AG04449 (cell line): ENCODE measurements around the gene EPC2.

Source experiments
- CTCF ChIA-PET: fragments of 350-600 bp; formaldehyde crosslinking; extraction: SDS; loops from one replicate; lab custom pipeline; 2021; ENCODE audit warnings: antibody characterized with exemption; lab: Yijun Ruan, JAX
- POLR2A ChIA-PET: fragments of 400-600, 350-600 bp; formaldehyde crosslinking; extraction: SDS; loops from one replicate; lab custom pipeline; 2020; ENCODE audit warnings: antibody characterized with exemption, inconsistent platforms; lab: Yijun Ruan, JAX
- DNase-seq: peaks from one replicate; pipeline ENCODE4 v3.0.0-alpha.2; 2010; ENCODE audit warnings: low read depth, low spot score
- H3K4me3 ChIP-seq: 2 replicates; pipeline ENCODE4 v1.5.1; 2011; ENCODE audit warnings: low read depth, mild to moderate bottlenecking, control low read depth, low read length
- CTCF ChIP-seq: IDR thresholded peaks from one replicate; pipeline ENCODE4 v1.5.1; 2011; ENCODE audit warnings: mild to moderate bottlenecking, moderate library complexity, low read length, control low read depth, inconsistent platforms; ENCODE audit not compliant: insufficient read depth; ENCODE audit errors: missing control alignments

EPC2 gene

DNA sequence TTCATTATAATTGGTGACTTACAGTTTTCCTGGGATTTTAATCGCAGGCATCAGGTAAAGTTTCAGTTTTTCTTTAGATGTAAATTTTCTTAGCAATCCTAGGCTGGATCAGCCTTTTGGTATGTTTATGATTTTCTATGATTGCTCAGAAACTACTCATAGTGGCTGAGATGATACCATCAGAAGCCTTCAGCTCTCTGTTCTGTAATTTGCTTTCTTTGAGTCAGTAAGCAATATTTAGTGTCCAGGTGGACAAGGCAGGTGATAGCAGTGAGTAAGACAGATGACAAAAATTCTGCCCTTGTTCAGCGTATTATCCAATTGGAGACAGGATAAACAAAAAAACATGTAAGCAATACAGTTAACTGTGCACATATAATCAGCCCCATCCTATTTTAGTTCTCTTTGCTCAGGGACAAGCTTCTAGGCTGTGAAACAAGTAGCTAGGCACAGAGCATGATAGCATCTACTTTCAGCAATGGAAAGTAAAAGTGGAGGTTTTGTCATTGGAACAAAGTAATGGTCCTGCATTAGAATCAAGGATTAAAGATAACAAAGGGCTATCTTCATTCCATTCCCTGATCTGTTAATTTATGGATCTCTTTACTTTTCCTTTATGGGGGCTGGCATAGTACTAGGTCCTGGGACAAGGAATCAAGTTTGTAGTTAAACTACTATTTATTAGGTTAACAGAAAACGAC is 100.8 kb downstream of the EPC2 start:
- CTCF ChIA-PET, result no interaction called here
- no peak for TF ChIP-seq CTCF
- H3K4me3 ChIP-seq, result no peak overlapping the region
- POLR2A ChIA-PET, result interaction anchor here (0.6 kb wide), 1 partner anchor 10 kb away, joined by 3 read pairs; no protein-coding TSS in a partner anchor
- no peak for DNase-seq

DNA sequence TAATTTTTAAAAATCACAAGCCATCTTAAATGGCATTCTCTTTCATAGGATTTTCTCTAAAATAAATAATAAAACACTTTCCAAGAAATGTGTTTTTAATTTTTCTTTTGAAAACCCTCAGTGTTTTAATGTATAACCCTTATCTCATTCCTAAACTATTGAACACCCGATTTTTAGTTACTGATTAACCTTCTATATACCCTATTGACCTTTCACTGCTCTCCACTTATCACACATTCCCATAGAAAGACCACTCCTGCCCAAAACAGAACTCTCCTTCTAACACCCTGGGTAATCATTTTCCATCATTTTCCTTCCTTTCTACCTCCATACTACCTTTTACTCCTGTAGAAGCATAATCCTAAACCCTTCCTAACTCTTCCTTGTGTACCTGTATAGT is 102.4 kb downstream of the EPC2 start:
- ChIA-PET POLR2A (no interaction called here), CTCF (no interaction called here)
- DNase-seq, result no peak
- TF ChIP-seq CTCF, result no peak
- no peak overlapping the region for H3K4me3 ChIP-seq

DNA sequence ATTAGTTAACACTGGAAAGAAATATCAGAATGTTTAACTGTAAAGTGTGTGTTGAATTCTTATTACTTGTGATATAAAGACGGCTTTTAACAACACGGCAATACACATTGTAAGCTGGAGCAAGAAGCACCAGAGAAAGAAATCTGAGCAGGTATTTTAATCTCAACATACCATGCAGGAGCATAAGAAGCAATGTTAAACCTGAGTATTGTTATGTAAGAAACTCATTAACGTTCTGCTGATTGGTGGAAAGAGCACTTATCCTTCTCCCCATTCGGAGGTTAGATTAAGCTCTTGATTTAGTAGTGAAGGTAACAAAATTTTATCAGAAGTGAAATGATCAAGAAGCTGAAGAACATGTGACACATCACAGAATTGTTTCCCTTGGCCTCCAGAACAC is 107.4 kb downstream of the EPC2 start:
- no peak overlapping the region for H3K4me3 ChIP-seq
- POLR2A ChIA-PET, result no interaction called here
- CTCF ChIA-PET, result no interaction called here
- DNase-seq, result no peak
- TF ChIP-seq CTCF, result no peak

DNA sequence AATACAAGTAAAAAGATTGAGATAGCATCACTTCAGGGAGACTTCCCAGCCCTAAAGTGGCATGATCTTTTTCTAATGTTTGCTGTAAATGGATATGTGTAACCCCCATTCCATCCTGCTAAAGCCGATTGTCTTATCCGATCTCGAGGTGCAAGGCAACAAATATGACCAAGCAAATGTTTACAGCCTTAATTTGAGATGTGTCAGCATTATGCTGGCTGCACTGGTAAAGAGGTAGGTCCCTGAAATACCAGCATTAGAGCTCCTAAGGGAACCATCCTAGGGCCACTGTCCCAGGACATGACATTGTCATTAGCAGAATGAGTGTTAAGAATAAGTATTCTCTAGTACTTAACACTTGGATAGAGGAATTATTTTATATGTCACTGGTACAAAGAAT is 108.4 kb downstream of the EPC2 start:
- CTCF ChIA-PET, result no interaction called here
- no peak for TF ChIP-seq CTCF
- DNase-seq, result no peak
- H3K4me3 ChIP-seq, result no peak overlapping the region
- POLR2A ChIA-PET, result no interaction called here

- CTCF ChIA-PET, result no interaction called here
- TF ChIP-seq CTCF, result no peak
- POLR2A ChIA-PET, result interaction anchor here (0.6 kb wide), 1 partner anchor 10 kb away, joined by 3 read pairs; no protein-coding TSS in a partner anchor
- DNase-seq, result no peak
- no peak overlapping the region for H3K4me3 ChIP-seq
Measured at GRCh38 chr2:148754864-148755263, 110.3 kb downstream of the EPC2 start.

DNA sequence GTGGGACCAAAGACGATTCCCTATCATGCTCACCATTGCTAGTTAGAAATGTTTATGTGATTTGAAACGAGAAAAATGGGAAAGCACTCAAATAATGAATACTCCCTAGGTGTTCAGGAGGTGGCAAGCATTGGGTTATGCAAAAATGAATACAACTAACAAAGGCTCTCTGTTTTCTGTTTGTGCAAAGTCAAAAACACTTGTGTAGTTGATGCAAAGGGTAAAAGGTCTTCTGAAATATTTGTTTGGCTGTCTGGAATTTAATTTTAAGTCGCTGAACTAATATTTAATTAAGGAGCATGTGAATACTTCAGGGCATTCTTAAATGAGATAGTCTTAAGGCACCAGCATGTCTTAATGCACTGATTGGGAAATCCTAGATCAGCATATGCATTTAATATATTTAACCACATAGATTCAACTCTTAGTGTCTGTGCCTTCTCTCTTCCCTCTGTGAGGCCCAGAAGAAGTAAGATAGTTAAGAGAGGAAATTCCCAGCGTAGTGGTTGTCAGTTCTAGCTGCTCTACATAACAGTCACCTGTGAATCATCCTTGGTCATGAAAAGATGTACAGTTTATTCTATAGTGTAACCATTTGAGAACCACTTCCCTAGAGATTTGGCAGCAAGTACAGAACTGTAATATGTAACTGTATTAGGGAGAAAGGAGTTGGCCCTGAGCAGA is 111.9 kb downstream of the EPC2 start:
- POLR2A ChIA-PET, result no interaction called here
- no peak for TF ChIP-seq CTCF
- no peak overlapping the region for H3K4me3 ChIP-seq
- CTCF ChIA-PET, result no interaction called here
- DNase-seq, result peak; percentile 70
